Transverse colon (tissue), 3 donors: ENCODE measurements around the gene DAB2IP.

ENCODE experiments used
- CTCF ChIP-seq, 5 experiments: fragments of 200-600 bp in 3 of 5; fragments of 450-650 bp in 2 of 5; sonication (generic) in 3 of 5; IDR thresholded peaks; 1 replicate in 2 of 5; 2 replicates in 3 of 5; pipeline ENCODE4 v1.5.1; 2016 to 2017; ENCODE audit warnings: antibody characterized with exemption in 5 of 5, inconsistent platforms in 3 of 5, mild to moderate bottlenecking in 2 of 5, moderate library complexity in 1 of 5
- EP300 ChIP-seq: sonication (generic); formaldehyde crosslinking; IDR thresholded peaks from one replicate; pipeline ENCODE4 v1.6.1; 2017; ENCODE audit warnings: antibody characterized with exemption, low read depth
- POLR2A ChIP-seq: fragments of 450-650 bp; IDR thresholded peaks from one replicate; pipeline ENCODE4 v1.6.1; 2016; ENCODE audit warnings: antibody characterized with exemption, mild to moderate bottlenecking, moderate library complexity

DNA sequence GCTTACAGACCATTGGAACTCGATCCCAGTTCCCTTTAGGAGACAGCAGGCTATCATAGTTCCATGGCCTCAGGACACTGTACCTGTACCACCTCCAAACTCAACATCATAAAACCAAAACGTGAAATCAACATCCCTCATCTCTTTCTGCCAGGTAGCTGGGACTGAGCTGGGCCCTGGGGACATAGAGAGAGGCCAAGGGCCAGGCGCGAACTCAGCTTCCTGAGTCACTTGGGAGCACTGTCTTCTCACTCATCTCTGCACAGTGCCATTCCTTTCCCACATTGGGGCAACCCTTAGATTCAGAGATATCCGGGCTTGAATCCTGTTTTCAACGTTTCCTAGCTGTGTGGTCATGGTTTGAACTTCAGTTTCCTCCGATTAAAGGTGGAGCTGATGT lies 12.2 kb downstream of the DAB2IP start:
- TF ChIP-seq EP300 (no peak), POLR2A (no peak), CTCF (IDR thresholded peaks at IDR 0.05) (no peak)
